Spinal cord (tissue), 10 donors: Measurements from ENCODE around the gene USF3. TPM values are rescaled to one million over a fixed set of nuclear protein-coding genes. Genes with fewer than 3 reads are reported as not detected.
A peak's percentile ranks its signal among the peaks of the same experiment; 100 is the strongest.

ENCODE experiments used
- DNase-seq, 6 donors: peaks; one replicate each; pipeline versions ENCODE4 v3.0.0 to v3.0.0-alpha.2; 2013 to 2015; ENCODE audit warnings: low spot score in 6 of 6, low read depth in 4 of 6
- H3K27ac ChIP-seq: one replicate; pipeline ENCODE4 v1.5.1; 2013; ENCODE audit warnings: low read depth, low read length, control low read depth
- H3K27me3 ChIP-seq: one replicate; pipeline ENCODE4 v1.6.1; 2013; ENCODE audit warnings: low read length; ENCODE audit not compliant: control insufficient read depth, insufficient read depth
- H3K36me3 ChIP-seq: one replicate; pipeline ENCODE4 v1.6.1; 2013; ENCODE audit warnings: low read length; ENCODE audit not compliant: control insufficient read depth, insufficient read depth
- H3K4me1 ChIP-seq: one replicate; pipeline ENCODE4 v1.6.1; 2013; ENCODE audit warnings: low read length; ENCODE audit not compliant: control insufficient read depth, insufficient read depth
- H3K4me3 ChIP-seq: one replicate; pipeline ENCODE4 v1.5.1; 2013; ENCODE audit warnings: low read depth, low read length, control low read depth
- H3K9me3 ChIP-seq: one replicate; pipeline ENCODE4 v1.6.1; 2013; ENCODE audit warnings: low read length; ENCODE audit not compliant: control insufficient read depth, insufficient read depth
- WGBS: methylation state at CpG from one replicate; pipeline ENCODE4 v1.1.5; 2013; ENCODE audit warnings: missing lambda C conversion rate; ENCODE audit not compliant: insufficient coverage; 5-methylcytosine and 5-hydroxymethylcytosine counted together
- polyA plus RNA-seq, 2 donors: library from polyadenylated mRNA; unstranded; fragments of 120-200 nt; gene quantifications; one replicate each; pipeline ENCODE4 v1.2.1, GENCODE V29; 2013; ENCODE audit not compliant: insufficient read length in 2 of 2
- total RNA-seq, 2 donors: library from RNA; depleted of rRNA in 1 of 2; stranded (reverse); fragments of 120-200 nt in 1 of 2; fragments of >200 nt in 1 of 2; gene quantifications; one replicate each; pipeline versions ENCODE4 v1.2.3 to v1.2.4, GENCODE V29; 2013 to 2014
- donor health status: healthy.

Gene USF3
- total and polyA plus RNA-seq, 4 donors, result 13.5 to 26.3 (median 15.2) TPM

DNA sequence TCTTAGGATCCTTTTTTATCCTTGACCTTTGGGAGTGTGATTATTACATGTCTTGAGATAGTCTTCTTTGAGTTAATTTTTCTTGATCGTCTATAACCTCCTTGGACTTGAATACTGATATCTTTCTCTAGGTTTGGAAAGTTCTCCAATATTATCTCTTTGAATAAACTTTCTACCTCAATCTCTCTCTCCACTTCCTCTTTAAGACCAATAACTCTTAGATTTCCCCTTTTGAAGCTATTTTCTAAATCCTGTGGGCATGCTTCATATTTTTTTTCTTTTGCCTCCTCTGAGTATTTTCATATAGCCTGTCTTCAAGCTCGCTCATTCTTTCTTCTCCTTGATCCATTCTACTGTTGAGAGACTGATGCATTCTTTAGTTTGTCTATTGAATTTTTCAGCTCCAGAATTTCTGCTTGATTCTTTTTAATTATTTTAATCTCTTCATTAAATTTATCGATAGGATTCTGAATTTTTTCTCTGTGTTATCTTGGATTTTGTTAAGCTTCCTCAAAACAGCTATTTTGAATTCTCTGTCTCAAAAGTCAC is 12.1 kb downstream of the USF3 start:
- no CpG with 5 or more reads among the region's 3 CpGs for WGBS
- Histone ChIP-seq H3K4me3 (no peak overlapping the region), H3K27ac (no peak overlapping the region), H3K36me3 (peaks cover 2% of the 10 kb centered on the region), H3K9me3 (peaks cover 9% of the 10 kb centered on the region), H3K27me3 (no peaks in the 10 kb centered on the region), H3K4me1 (no peaks in the 10 kb centered on the region)
- DNase-seq, result no peak

DNA sequence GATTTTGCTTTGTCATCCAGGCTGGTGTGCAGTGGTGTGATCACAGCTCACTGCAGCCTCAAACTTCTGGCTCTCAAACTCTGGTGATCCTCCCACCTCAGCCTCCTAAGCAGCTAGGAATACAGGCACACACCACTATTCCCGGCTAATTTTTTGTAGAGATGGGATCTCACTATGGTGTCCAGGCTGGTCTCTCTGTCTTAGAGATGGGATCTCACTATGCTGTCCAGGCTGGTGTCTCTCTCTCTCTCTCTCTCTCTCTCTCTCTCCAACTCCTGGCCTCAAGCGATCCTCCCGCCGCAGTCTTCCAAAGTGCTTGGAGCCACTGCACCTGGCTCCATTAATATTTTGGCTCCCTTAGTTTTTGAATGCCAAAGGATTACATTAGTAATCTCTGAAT is 17.7 kb downstream of the USF3 start:
- no peak overlapping the region for H3K4me3 ChIP-seq
- no peaks in the 10 kb centered on the region for H3K27me3 ChIP-seq
- peaks cover 2% of the 10 kb centered on the region for H3K9me3 ChIP-seq
- WGBS, result no CpG with 5 or more reads among the region's 4 CpGs
- H3K27ac ChIP-seq, result no peak overlapping the region
- H3K36me3 ChIP-seq, result peaks cover 2% of the 10 kb centered on the region
- no peaks in the 10 kb centered on the region for H3K4me1 ChIP-seq
- DNase-seq, result no peak

DNA sequence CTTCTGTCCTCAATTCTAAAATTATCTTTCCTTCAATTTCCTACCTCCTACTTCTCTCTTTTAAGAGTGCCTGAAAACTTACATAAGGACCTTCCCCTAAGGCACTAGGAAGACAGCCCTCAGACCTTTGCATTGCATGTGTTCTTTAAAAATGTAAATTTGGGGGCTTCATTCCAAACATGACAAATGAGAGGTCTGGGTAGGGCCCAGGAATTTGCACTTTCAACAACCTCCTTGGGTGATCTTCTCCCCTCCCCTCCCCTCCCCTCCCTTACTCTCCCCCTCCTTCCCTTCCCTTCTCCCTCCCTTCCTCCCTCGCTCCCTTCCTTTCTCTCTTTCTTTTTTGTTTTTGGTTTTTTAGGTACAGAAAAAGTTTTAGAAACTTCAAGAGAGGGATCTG is 18.7 kb downstream of the USF3 start:
- no peak overlapping the region for H3K27ac ChIP-seq
- H3K9me3 ChIP-seq, result no peaks in the 10 kb centered on the region
- WGBS, result no CpG with 5 or more reads among the region's 1 CpG
- H3K4me3 ChIP-seq, result no peak overlapping the region
- peaks cover 2% of the 10 kb centered on the region for H3K36me3 ChIP-seq
- H3K4me1 ChIP-seq, result no peaks in the 10 kb centered on the region
- DNase-seq, result no peak
- H3K27me3 ChIP-seq, result no peaks in the 10 kb centered on the region

GRCh38 chr3:113676261-113676660 is 20.2 kb downstream of the USF3 start:
- no peak overlapping the region for H3K27ac ChIP-seq
- no CpG with 5 or more reads among the region's 3 CpGs for WGBS
- peaks cover 8% of the 10 kb centered on the region for H3K36me3 ChIP-seq
- H3K4me3 ChIP-seq, result no peak overlapping the region
- DNase-seq, result no peak
- H3K27me3 ChIP-seq, result no peaks in the 10 kb centered on the region
- no peaks in the 10 kb centered on the region for H3K9me3 ChIP-seq
- H3K4me1 ChIP-seq, result no peaks in the 10 kb centered on the region

GRCh38 chr3:113673593-113673992 is 22.8 kb downstream of the USF3 start:
- H3K27ac ChIP-seq, result no peak overlapping the region
- H3K4me3 ChIP-seq, result no peak overlapping the region
- no peak for DNase-seq
- H3K36me3 ChIP-seq, result peaks cover 6% of the 10 kb centered on the region
- WGBS, result 82% methylated on average over 3 of the region's 4 CpGs
- no peaks in the 10 kb centered on the region for H3K27me3 ChIP-seq
- no peaks in the 10 kb centered on the region for H3K9me3 ChIP-seq
- no peaks in the 10 kb centered on the region for H3K4me1 ChIP-seq

- Histone ChIP-seq H3K4me1 (no peaks in the 10 kb centered on the region), H3K9me3 (no peaks in the 10 kb centered on the region), H3K27me3 (no peaks in the 10 kb centered on the region), H3K27ac (no peak overlapping the region), H3K4me3 (no peak overlapping the region), H3K36me3 (peaks cover 10% of the 10 kb centered on the region)
- WGBS, result 40% methylated on average over 1 of the region's 4 CpGs
- peak in 1 of 6 donors; percentile 48 for DNase-seq
Observed at GRCh38 chr3:113668015-113668414, 28.4 kb downstream of the USF3 start.

DNA sequence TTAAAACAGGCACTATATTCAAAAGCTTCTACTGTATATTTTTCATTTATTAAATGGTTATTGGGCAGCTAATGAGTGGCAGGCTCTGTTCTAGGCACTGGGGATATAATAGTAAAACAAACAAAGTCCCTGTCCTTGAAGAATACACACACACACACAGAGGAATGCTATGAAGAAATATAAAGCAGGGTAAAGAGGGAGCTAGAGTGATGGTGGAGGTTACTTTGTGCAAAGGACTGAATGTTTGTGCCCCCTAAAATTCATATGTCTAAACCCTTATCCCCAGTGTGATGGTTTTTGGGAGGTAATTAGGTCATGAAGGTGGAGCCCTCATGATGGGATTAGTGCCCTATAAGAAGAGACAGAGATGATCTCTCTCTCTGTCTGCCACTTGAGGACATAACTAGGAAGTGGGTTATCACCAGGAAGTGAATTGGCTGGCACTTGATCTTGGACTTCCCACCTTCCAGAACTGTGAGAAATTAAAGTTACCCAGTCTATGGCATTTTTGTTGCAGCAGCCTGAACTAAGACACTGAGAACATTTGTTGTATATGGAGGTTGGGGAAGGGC is 31.8 kb downstream of the USF3 start:
- H3K4me1 ChIP-seq, result no peaks in the 10 kb centered on the region
- H3K27me3 ChIP-seq, result no peaks in the 10 kb centered on the region
- H3K27ac ChIP-seq, result no peak overlapping the region
- H3K9me3 ChIP-seq, result no peaks in the 10 kb centered on the region
- no peak for DNase-seq
- no peak overlapping the region for H3K4me3 ChIP-seq
- H3K36me3 ChIP-seq, result peaks cover 4% of the 10 kb centered on the region

GRCh38 chr3:113663761-113664160 is 32.7 kb downstream of the USF3 start:
- H3K27ac ChIP-seq, result no peak overlapping the region
- H3K27me3 ChIP-seq, result no peaks in the 10 kb centered on the region
- no peaks in the 10 kb centered on the region for H3K4me1 ChIP-seq
- H3K4me3 ChIP-seq, result no peak overlapping the region
- no peak for DNase-seq
- H3K9me3 ChIP-seq, result no peaks in the 10 kb centered on the region
- H3K36me3 ChIP-seq, result peaks cover 4% of the 10 kb centered on the region
- no CpG with 5 or more reads among the region's 1 CpG for WGBS

DNA sequence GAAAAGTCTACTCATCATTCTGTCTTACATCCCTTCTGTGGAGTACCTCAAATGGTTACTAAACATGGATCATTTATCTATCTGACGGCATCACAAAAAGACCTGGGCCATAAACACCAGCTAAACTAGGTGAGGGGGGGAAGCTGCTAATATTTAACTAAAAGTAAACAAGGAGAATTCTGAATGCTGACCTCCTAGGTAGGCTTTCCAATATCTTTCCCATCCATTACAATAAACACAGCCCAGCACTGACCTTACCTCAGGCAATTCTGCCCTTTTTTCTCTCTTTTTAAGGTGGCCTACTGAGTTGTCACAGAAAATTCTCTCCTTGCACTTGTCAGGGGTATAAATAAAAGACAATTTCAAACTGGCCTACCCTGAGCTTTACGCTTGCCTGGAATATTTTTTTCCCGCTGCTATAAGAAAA is 33.1 kb downstream of the USF3 start:
- Histone ChIP-seq H3K4me3 (no peak overlapping the region), H3K27ac (no peak overlapping the region), H3K27me3 (no peaks in the 10 kb centered on the region), H3K4me1 (no peaks in the 10 kb centered on the region), H3K9me3 (no peaks in the 10 kb centered on the region), H3K36me3 (peaks cover 4% of the 10 kb centered on the region)
- no peak for DNase-seq
- no CpG with 5 or more reads among the region's 3 CpGs for WGBS

- no peak overlapping the region for H3K4me3 ChIP-seq
- H3K27ac ChIP-seq, result no peak overlapping the region
- no peaks in the 10 kb centered on the region for H3K27me3 ChIP-seq
- H3K9me3 ChIP-seq, result no peaks in the 10 kb centered on the region
- peaks cover 4% of the 10 kb centered on the region for H3K36me3 ChIP-seq
- 29% methylated on average over 1 of the region's 1 CpG for WGBS
- no peak for DNase-seq
- no peaks in the 10 kb centered on the region for H3K4me1 ChIP-seq
Observed at GRCh38 chr3:113662824-113663223, 33.6 kb downstream of the USF3 start.
